DND-41 (cell line): Measurements from ENCODE around the gene TRIM44.

ENCODE experiments used
- ATAC-seq: fragments of 200-7000 bp; cut with Tn5 transposase; 3 replicates; pipeline ENCODE4 v1.9.1; 2021; ENCODE audit warnings: low read depth; ENCODE audit not compliant: insufficient read depth
- DNase-seq: peaks from one replicate; pipeline ENCODE4 v3.0.0-alpha.2; 2020
- H2AFZ ChIP-seq: 2 replicates; pipeline ENCODE4 v1.6.0; 2012; ENCODE audit warnings: low read depth, low read length
- H3K27ac ChIP-seq: 2 replicates; pipeline ENCODE4 v1.5.1; 2012; ENCODE audit warnings: low read length, inconsistent platforms
- H3K27me3 ChIP-seq: fragments of 200-600 bp; sonication (generic); 2 replicates; pipeline ENCODE4 v1.6.0; 2012; ENCODE audit warnings: low read length, mild to moderate bottlenecking, inconsistent platforms; ENCODE audit not compliant: insufficient read depth, poor library complexity
- H3K36me3 ChIP-seq: 2 replicates; pipeline ENCODE4 v1.5.1; 2012; ENCODE audit warnings: low read length, inconsistent platforms; ENCODE audit not compliant: insufficient read depth
- H3K4me1 ChIP-seq: 2 replicates; pipeline ENCODE4 v1.5.1; 2012; ENCODE audit warnings: mild to moderate bottlenecking, low read length; ENCODE audit not compliant: insufficient read depth
- H3K4me2 ChIP-seq: 2 replicates; pipeline ENCODE4 v1.6.0; 2012; ENCODE audit warnings: mild to moderate bottlenecking, moderate library complexity, low read length, inconsistent platforms; ENCODE audit not compliant: insufficient read depth
- H3K4me3 ChIP-seq, 2 experiments: fragments of 200-600 bp in 1 of 2; shearing (Covaris generic) in 1 of 2; 2 replicates each; pipeline ENCODE4 v1.5.1; 2012 to 2016; ENCODE audit warnings: inconsistent platforms in 2 of 2, low read length in 2 of 2, mild to moderate bottlenecking in 2 of 2, low read depth in 1 of 2, moderate library complexity in 1 of 2
- H3K79me2 ChIP-seq: 2 replicates; pipeline ENCODE4 v1.6.0; 2012; ENCODE audit warnings: low read length, inconsistent platforms; ENCODE audit not compliant: insufficient read depth
- H3K9ac ChIP-seq: 2 replicates; pipeline ENCODE4 v1.6.0; 2012; ENCODE audit warnings: low read depth, mild to moderate bottlenecking, inconsistent platforms, low read length, moderate library complexity
- H3K9me3 ChIP-seq: 2 replicates; pipeline ENCODE4 v1.5.1; 2012; ENCODE audit warnings: low read length, moderate library complexity, mild to moderate bottlenecking, inconsistent platforms; ENCODE audit not compliant: insufficient read depth, severe bottlenecking
- H4K20me1 ChIP-seq: 2 replicates; pipeline ENCODE4 v1.6.0; 2012; ENCODE audit warnings: low read length; ENCODE audit not compliant: insufficient read depth
- CTCF ChIP-seq: IDR thresholded peaks from 2 replicates; pipeline ENCODE4 v1.5.1; 2012; ENCODE audit warnings: borderline replicate concordance, low read length, moderate library complexity, mild to moderate bottlenecking; ENCODE audit not compliant: poor library complexity, severe bottlenecking; ENCODE audit errors: extremely low read depth
- EZH2 ChIP-seq: IDR thresholded peaks from 3 replicates; pipeline ENCODE4 v1.6.1; 2012; ENCODE audit warnings: borderline replicate concordance, low read depth, mild to moderate bottlenecking, moderate library complexity, low read length, inconsistent platforms; ENCODE audit not compliant: severe bottlenecking

TRIM44 gene

GRCh38 chr11:35672608-35673007 is 10.0 kb downstream of the TRIM44 start:
- no peaks in the 10 kb centered on the region for H3K9me3 ChIP-seq
- DNase-seq: no peak
- no peak overlapping the region for H3K4me2 ChIP-seq
- TF ChIP-seq EZH2 (no peak), CTCF (no peak)
- H3K9ac ChIP-seq: no peak overlapping the region
- no peaks in the 10 kb centered on the region for H4K20me1 ChIP-seq
- ATAC-seq: no peak
- H3K27ac ChIP-seq: no peak overlapping the region
- no peaks in the 10 kb centered on the region for H3K4me1 ChIP-seq
- H3K4me3 ChIP-seq: no peak overlapping the region
- H3K79me2 ChIP-seq: no peaks in the 10 kb centered on the region
- no peaks in the 10 kb centered on the region for H3K27me3 ChIP-seq
- no peaks in the 10 kb centered on the region for H3K36me3 ChIP-seq
- H2AFZ ChIP-seq: no peak overlapping the region

- DNase-seq (no peak), ATAC-seq (no peak)
- Histone ChIP-seq H4K20me1 (0 out of 2 replicates have a peak, but pooled peaks cover 2% of the 10 kb centered on the region), H3K9ac (no peak overlapping the region), H3K4me2 (no peak overlapping the region), H3K79me2 (no peaks in the 10 kb centered on the region), H3K4me3 (no peak overlapping the region), H3K9me3 (no peaks in the 10 kb centered on the region), H3K27me3 (no peaks in the 10 kb centered on the region), H2AFZ (no peak overlapping the region), H3K27ac (no peak overlapping the region), H3K36me3 (no peaks in the 10 kb centered on the region), H3K4me1 (no peaks in the 10 kb centered on the region)
- TF ChIP-seq CTCF: no peak
- no peak for TF ChIP-seq EZH2
These were observed 13.5 kb downstream of the TRIM44 start for GRCh38 chr11:35675901-35676610.

- ATAC-seq (no peak), DNase-seq (no peak)
- Histone ChIP-seq H3K4me2 (no peak overlapping the region), H2AFZ (no peak overlapping the region), H3K36me3 (no peaks in the 10 kb centered on the region), H3K4me1 (no peaks in the 10 kb centered on the region), H3K27me3 (no peaks in the 10 kb centered on the region), H3K9me3 (no peaks in the 10 kb centered on the region), H3K4me3 (no peak overlapping the region), H3K27ac (no peak overlapping the region), H4K20me1 (0 out of 2 replicates have a peak, but pooled peaks cover 2% of the 10 kb centered on the region), H3K79me2 (no peaks in the 10 kb centered on the region), H3K9ac (no peak overlapping the region)
- no peak for TF ChIP-seq EZH2
These were observed 14.0 kb downstream of the TRIM44 start for GRCh38 chr11:35676611-35676965.

- no peak overlapping the region for H3K9ac ChIP-seq
- TF ChIP-seq EZH2: no peak
- TF ChIP-seq CTCF: no peak
- no peaks in the 10 kb centered on the region for H3K36me3 ChIP-seq
- ATAC-seq (no peak), DNase-seq (no peak)
- no peaks in the 10 kb centered on the region for H3K27me3 ChIP-seq
- H3K4me2 ChIP-seq: no peak overlapping the region
- H3K27ac ChIP-seq: no peak overlapping the region
- H2AFZ ChIP-seq: no peak overlapping the region
- 0 out of 2 replicates have a peak, but pooled peaks cover 2% of the 10 kb centered on the region for H4K20me1 ChIP-seq
- no peaks in the 10 kb centered on the region for H3K4me1 ChIP-seq
- no peaks in the 10 kb centered on the region for H3K79me2 ChIP-seq
- no peaks in the 10 kb centered on the region for H3K9me3 ChIP-seq
- H3K4me3 ChIP-seq: no peak overlapping the region
These were observed 15.3 kb downstream of the TRIM44 start for GRCh38 chr11:35677904-35678303.
